ENCODE data around the gene DNAJC7. TPM values are rescaled to one million over a fixed set of nuclear protein-coding genes. Genes with fewer than 3 reads are reported as not detected.
"Not testable (repeated sequence)": the region's sequence is repeated elsewhere in the genome, so short reads cannot be mapped to it uniquely, and the experiment has no call there.

Gene DNAJC7
- total RNA-seq, 6 donors from 2014 or later, result 53.2 to 109 (median 73.5) TPM

DNA sequence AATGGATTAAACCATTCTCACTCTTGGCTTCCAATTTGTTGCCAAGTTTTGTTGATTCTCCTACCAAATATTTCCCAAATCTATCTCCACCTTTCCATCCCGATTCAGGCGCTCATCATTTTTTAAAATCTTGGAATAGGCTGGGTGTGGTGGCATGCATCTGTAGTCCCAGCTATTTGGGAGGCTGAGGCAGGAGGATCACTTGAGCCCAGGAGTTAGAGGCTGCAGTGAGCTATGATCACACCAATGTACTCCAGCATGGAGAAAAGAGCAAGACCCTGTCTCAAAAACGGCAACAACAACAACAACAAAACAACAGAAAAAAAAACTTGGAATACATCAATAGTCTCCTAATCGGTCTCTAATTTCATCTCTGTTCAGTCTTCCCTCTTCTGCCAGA, 1.7 kb upstream of the DNAJC7 start:
- 89 to 94% methylated on average over 4 of the region's 4 CpGs for WGBS, 2 donors
- Histone ChIP-seq H3K4me1 (peaks cover 45 to 65% (median 55%) of the 10 kb centered on the region in 4 donors), H3K36me3 (peaks cover 0 to 24% (median 21%) of the 10 kb centered on the region in 4 donors), H3K27ac (no peak overlapping the region), H3K4me3 (no peak overlapping the region), H3K9me3 (no peaks in the 10 kb centered on the region), H3K27me3 (no peaks in the 10 kb centered on the region)
- DNase-seq (no peak), ATAC-seq (ENCODE audit: low FRiP score in 2 of 2) (no peak)
- TF ChIP-seq EP300 (IDR thresholded peaks at IDR 0.05), result no peak
- TF ChIP-seq POLR2A (IDR thresholded peaks at IDR 0.05), result no peak
- TF ChIP-seq POLR2AphosphoS5 (IDR thresholded peaks at IDR 0.05), result no peak
- TF ChIP-seq, protein P1, sequence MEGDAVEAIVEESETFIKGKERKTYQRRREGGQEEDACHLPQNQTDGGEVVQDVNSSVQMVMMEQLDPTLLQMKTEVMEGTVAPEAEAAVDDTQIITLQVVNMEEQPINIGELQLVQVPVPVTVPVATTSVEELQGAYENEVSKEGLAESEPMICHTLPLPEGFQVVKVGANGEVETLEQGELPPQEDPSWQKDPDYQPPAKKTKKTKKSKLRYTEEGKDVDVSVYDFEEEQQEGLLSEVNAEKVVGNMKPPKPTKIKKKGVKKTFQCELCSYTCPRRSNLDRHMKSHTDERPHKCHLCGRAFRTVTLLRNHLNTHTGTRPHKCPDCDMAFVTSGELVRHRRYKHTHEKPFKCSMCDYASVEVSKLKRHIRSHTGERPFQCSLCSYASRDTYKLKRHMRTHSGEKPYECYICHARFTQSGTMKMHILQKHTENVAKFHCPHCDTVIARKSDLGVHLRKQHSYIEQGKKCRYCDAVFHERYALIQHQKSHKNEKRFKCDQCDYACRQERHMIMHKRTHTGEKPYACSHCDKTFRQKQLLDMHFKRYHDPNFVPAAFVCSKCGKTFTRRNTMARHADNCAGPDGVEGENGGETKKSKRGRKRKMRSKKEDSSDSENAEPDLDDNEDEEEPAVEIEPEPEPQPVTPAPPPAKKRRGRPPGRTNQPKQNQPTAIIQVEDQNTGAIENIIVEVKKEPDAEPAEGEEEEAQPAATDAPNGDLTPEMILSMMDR (IDR thresholded peaks at IDR 0.05), result no peak

DNA sequence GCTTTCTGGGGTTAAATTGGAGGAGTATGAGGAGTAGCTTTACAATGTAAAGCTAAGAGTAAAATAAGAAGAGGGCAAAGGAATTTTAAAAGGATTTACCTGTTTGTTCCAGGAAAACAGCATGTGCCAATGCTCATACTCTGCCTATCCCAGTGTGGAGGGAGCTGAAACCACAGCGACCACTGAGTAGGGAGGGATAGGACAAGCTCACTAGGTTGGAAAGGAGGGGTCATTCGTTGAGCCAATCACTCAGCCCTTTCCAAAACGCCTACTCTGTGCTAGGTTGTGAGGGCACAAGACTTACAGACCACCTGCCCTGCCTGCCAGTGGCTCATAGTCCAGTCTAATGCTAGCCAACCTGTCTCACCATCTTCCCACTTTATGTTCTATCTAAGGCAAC, 1.1 kb upstream of the DNAJC7 start:
- Histone ChIP-seq H3K36me3 (peaks cover 0 to 18% (median 15%) of the 10 kb centered on the region in 4 donors), H3K4me1 (peaks cover 49 to 65% (median 54%) of the 10 kb centered on the region in 4 donors), H3K9me3 (no peaks in the 10 kb centered on the region), H3K27me3 (no peaks in the 10 kb centered on the region), H3K4me3 (peak overlapping the region in 2 of 4 donors; percentile 78 to 95), H3K27ac (peak overlapping the region in 3 of 4 donors; percentile 90 to 95 (median 94))
- TF ChIP-seq, protein P1 (IDR thresholded peaks at IDR 0.05), result no peak
- TF ChIP-seq EP300 (IDR thresholded peaks at IDR 0.05) (no peak), POLR2AphosphoS5 (IDR thresholded peaks at IDR 0.05) (no peak), POLR2A (IDR thresholded peaks at IDR 0.05) (no peak)
- 34 to 66% methylated on average over 3 of the region's 3 CpGs for WGBS, 2 donors
- DNase-seq (no peak), ATAC-seq (ENCODE audit: low FRiP score in 2 of 2) (no peak)

DNA sequence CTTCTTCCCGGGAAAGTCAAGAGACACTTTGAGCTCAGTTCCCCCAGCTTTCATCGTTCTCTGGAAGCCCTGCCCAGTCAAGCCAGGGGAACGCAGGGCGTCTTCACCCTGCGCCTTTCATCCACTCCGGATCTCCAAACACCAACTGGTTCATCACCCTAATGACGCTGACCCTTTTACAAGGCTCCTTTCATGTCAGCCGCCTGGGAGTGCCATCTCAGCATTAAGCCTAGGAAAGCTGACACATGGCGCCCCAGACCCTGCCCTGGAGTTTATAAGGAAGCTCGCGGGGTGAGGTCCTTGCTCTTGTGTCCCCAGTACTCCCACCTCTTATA, 594 bp upstream of the DNAJC7 start:
- no peak for DNase-seq
- peak overlapping the region; percentile 90 to 95 (median 92) for H3K27ac ChIP-seq
- H3K27me3 ChIP-seq, result no peaks in the 10 kb centered on the region
- 6 to 7% methylated on average over 11 of the region's 11 CpGs for WGBS, 2 donors
- peak overlapping the region; percentile 46 to 95 (median 80) for H3K4me3 ChIP-seq
- no peaks in the 10 kb centered on the region for H3K9me3 ChIP-seq
- peaks cover 0 to 13% (median 9%) of the 10 kb centered on the region in 4 donors for H3K36me3 ChIP-seq
- TF ChIP-seq EP300 (IDR thresholded peaks at IDR 0.05) (no peak), POLR2AphosphoS5 (IDR thresholded peaks at IDR 0.05) (no peak), POLR2A (IDR thresholded peaks at IDR 0.05) (no peak)
- TF ChIP-seq, protein P1 (IDR thresholded peaks at IDR 0.05), result no peak
- H3K4me1 ChIP-seq, result peaks cover 51 to 68% (median 54%) of the 10 kb centered on the region in 4 donors
- no peak for ATAC-seq (ENCODE audit: low FRiP score in 2 of 2)

DNA sequence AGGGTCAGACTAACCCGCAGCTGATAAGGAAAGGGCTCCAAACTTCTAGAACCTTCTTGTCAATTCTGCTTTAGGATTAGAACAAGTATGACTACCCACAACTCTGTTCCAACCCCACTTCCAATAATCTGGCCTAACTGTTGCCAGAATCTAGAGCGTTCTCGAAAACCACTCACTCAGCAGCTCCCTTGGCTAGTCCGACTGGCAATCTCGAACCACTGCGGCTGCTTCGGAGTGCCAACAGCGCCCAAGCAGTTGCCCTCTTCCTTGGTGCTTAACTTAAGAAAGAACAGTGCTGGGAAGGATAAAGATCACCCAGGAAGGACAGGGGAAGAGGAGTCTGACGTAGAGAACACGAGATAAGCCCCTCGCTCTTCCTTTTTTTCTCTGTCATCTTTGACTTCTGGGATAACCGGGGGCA, 818 bp downstream of the DNAJC7 start:
- 1 to 4% methylated on average over 12 of the region's 12 CpGs for WGBS, 2 donors
- Histone ChIP-seq H3K4me1 (peaks cover 60 to 78% (median 62%) of the 10 kb centered on the region in 4 donors), H3K36me3 (no peaks in the 10 kb centered on the region), H3K27ac (peak overlapping the region; percentile 90 to 95 (median 92)), H3K9me3 (no peaks in the 10 kb centered on the region), H3K27me3 (no peaks in the 10 kb centered on the region), H3K4me3 (peak overlapping the region; percentile 59 to 95 (median 80))
- DNase-seq, result peak in 1 of 2 donors; percentile 38
- no peak for ATAC-seq (ENCODE audit: low FRiP score in 2 of 2)
- TF ChIP-seq POLR2AphosphoS5 (IDR thresholded peaks at IDR 0.05) (no peak), POLR2A (IDR thresholded peaks at IDR 0.05) (peak in 1 of 4 donors; percentile 9)

DNA sequence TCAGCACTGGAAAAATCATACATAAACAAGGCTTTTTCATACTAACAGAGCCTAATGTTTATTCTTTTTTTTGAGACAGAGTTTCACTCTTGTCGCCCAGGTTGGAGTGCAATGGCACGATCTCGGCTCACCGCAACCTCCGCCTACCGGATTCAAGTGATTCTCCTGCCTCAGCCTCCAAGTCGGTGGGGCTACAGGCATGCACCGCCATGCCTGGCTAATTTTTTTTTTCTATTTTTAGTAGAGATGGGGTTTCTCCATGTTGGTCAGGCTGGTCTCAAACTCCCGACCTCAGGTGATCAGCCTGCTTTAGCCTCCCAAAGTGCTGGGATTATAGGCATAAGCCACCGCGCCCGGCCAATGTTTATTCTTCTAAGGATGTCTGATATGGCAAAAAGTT, 3.5 kb downstream of the DNAJC7 start:
- not testable (repeated sequence) for H3K36me3 ChIP-seq; H3K9me3 ChIP-seq; H3K27ac ChIP-seq; H3K27me3 ChIP-seq; ATAC-seq (ENCODE audit: low FRiP score in 2 of 2); H3K4me3 ChIP-seq; DNase-seq
- 93 to 95% methylated on average over 12 of the region's 12 CpGs for WGBS, 2 donors
- H3K4me1 ChIP-seq, result peaks cover 62 to 84% (median 69%) of the 10 kb centered on the region in 4 donors

DNA sequence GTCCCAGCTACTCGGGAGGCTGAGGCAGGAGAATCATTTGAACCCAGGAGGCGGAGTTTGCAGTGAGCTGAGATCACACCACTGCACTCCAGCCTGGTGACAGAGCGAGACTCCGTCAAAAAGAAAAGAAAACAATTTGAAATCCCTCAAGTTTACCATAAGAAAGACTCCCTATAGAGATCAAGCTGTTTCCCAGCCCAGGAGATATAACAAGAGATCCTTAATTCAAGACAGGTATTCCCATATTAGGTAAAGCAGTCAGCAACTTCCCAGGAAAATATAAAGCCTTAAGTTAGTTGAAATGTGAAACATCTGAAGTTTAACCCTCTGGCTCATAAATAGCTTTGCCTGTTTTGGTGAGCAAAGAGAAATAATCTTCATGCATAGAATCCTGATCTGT, 4.9 kb downstream of the DNAJC7 start:
- not testable (repeated sequence) for H3K4me3 ChIP-seq; DNase-seq; H3K27ac ChIP-seq; H3K9me3 ChIP-seq; H3K27me3 ChIP-seq; ATAC-seq (ENCODE audit: low FRiP score in 2 of 2)
- H3K4me1 ChIP-seq, result peaks cover 53 to 75% (median 63%) of the 10 kb centered on the region in 4 donors
- WGBS, 2 donors, result 76 to 91% methylated on average over 4 of the region's 4 CpGs
- peaks cover 0 to 12% (median 0%) of the 10 kb centered on the region in 4 donors for H3K36me3 ChIP-seq

All from upper lobe of left lung (tissue), 6 donors.